Ammon's horn (tissue), 1 donor: ENCODE measurements around the gene VANGL2.
"Not testable (repeated sequence)": the region's sequence is repeated elsewhere in the genome, so short reads cannot be mapped to it uniquely, and the experiment has no call there.

ENCODE experiments used
- DNase-seq: peaks from one replicate; pipeline ENCODE4 v3.0.0-alpha.2; 2016; ENCODE audit warnings: low spot score

VANGL2 gene

GRCh38 chr1:160370561-160371345 lies 29.6 kb upstream of the VANGL2 start:
- no peak for DNase-seq

GRCh38 chr1:160371346-160371631 lies 29.1 kb upstream of the VANGL2 start:
- no peak for DNase-seq

- peak; percentile 52 for DNase-seq
These were observed 28.6 kb upstream of the VANGL2 start for GRCh38 chr1:160371756-160372155.

GRCh38 chr1:160373696-160374095 lies 26.7 kb upstream of the VANGL2 start:
- no peak for DNase-seq

GRCh38 chr1:160374306-160375110 lies 25.9 kb upstream of the VANGL2 start:
- DNase-seq: peak; percentile 21

GRCh38 chr1:160375788-160376524 lies 24.4 kb upstream of the VANGL2 start:
- DNase-seq: no peak

GRCh38 chr1:160376525-160377131 lies 23.7 kb upstream of the VANGL2 start:
- DNase-seq: peak; percentile 94

- no peak for DNase-seq
These were observed 22.7 kb upstream of the VANGL2 start for GRCh38 chr1:160377585-160378206.

GRCh38 chr1:160384812-160385211 lies 15.6 kb upstream of the VANGL2 start:
- DNase-seq: not testable (repeated sequence)

- DNase-seq: not testable (repeated sequence)
These were observed 12.0 kb upstream of the VANGL2 start for GRCh38 chr1:160388406-160388805.

GRCh38 chr1:160394673-160395072 lies 5.7 kb upstream of the VANGL2 start:
- DNase-seq: no peak

GRCh38 chr1:160397651-160398050 lies 2.7 kb upstream of the VANGL2 start:
- no peak for DNase-seq

GRCh38 chr1:160398823-160399222 lies 1.5 kb upstream of the VANGL2 start:
- DNase-seq: no peak

GRCh38 chr1:160399544-160400222 lies 681 bp upstream of the VANGL2 start:
- DNase-seq: no peak

GRCh38 chr1:160400646-160401486 lies 502 bp downstream of the VANGL2 start:
- DNase-seq: no peak

GRCh38 chr1:160401487-160401805 lies 1.1 kb downstream of the VANGL2 start:
- DNase-seq: no peak

- no peak for DNase-seq
These were observed 1.8 kb downstream of the VANGL2 start for GRCh38 chr1:160402001-160402795.

GRCh38 chr1:160403244-160403643 lies 2.9 kb downstream of the VANGL2 start:
- no peak for DNase-seq

GRCh38 chr1:160404094-160404493 lies 3.7 kb downstream of the VANGL2 start:
- DNase-seq: no peak
